Keratinocyte (primary cell): ENCODE results near the gene R3HCC1L. TPM values are rescaled to one million over a fixed set of nuclear protein-coding genes. Genes with fewer than 3 reads are reported as not detected.
A peak's percentile ranks its signal among the peaks of the same experiment; 100 is the strongest.

ENCODE experiments used
- DNase-seq: peaks from one replicate; pipeline ENCODE4 v3.0.0-alpha.2; 2011; ENCODE audit warnings: low read depth, missing footprints, low spot score
- FAIRE-seq: peaks from 2 replicates; lab custom pipeline; 2011; peaks lifted over from hg19 to GRCh38; lab: Jason Lieb, UNC
- H2AFZ ChIP-seq: 2 replicates; pipeline ENCODE4 v1.6.0; 2012; ENCODE audit warnings: low read length, control low read depth, inconsistent platforms; ENCODE audit not compliant: control insufficient read depth
- H3K27ac ChIP-seq: 2 replicates; pipeline ENCODE4 v1.5.1; 2011; ENCODE audit warnings: low read length; ENCODE audit not compliant: control insufficient read depth, insufficient read depth
- H3K27me3 ChIP-seq: 3 replicates; pipeline ENCODE4 v1.6.0; 2011; ENCODE audit warnings: low read length; ENCODE audit not compliant: control insufficient read depth, insufficient read depth; ENCODE audit errors: extremely low read depth
- H3K36me3 ChIP-seq, 2 experiments: 2 replicates in 1 of 2; 3 replicates in 1 of 2; pipeline ENCODE4 v1.5.1; 2011; ENCODE audit warnings: low read length in 2 of 2, mild to moderate bottlenecking in 1 of 2; ENCODE audit not compliant: control insufficient read depth in 2 of 2, insufficient read depth in 2 of 2; ENCODE audit errors: extremely low read depth in 1 of 2
- H3K4me1 ChIP-seq: 3 replicates; pipeline ENCODE4 v1.5.1; 2011; ENCODE audit warnings: low read length; ENCODE audit not compliant: control insufficient read depth, insufficient read depth; ENCODE audit errors: extremely low read depth
- H3K4me2 ChIP-seq: 3 replicates; pipeline ENCODE4 v1.6.0; 2011; ENCODE audit warnings: low read depth, low read length; ENCODE audit not compliant: control insufficient read depth, insufficient read depth; ENCODE audit errors: extremely low read depth
- H3K4me3 ChIP-seq, 3 experiments: fragments of 200-600 bp in 1 of 3; sonication (generic) in 1 of 3; 2 replicates in 2 of 3; 3 replicates in 1 of 3; pipeline ENCODE4 v1.5.1; 2011 to 2016; ENCODE audit warnings: low read length in 3 of 3, mild to moderate bottlenecking in 3 of 3, control low read depth in 2 of 3, inconsistent platforms in 1 of 3, low read depth in 1 of 3, mixed read lengths in 1 of 3, mixed run types in 1 of 3, moderate library complexity in 1 of 3; ENCODE audit not compliant: control insufficient read depth in 2 of 3, insufficient read depth in 2 of 3; ENCODE audit errors: extremely low read depth in 1 of 3
- H3K79me2 ChIP-seq: 2 replicates; pipeline ENCODE4 v1.6.0; 2012; ENCODE audit warnings: low read length; ENCODE audit not compliant: control insufficient read depth, insufficient read depth
- H3K9ac ChIP-seq: 3 replicates; pipeline ENCODE4 v1.6.0; 2011; ENCODE audit warnings: low read length; ENCODE audit not compliant: control insufficient read depth, insufficient read depth; ENCODE audit errors: extremely low read depth
- H3K9me1 ChIP-seq: 3 replicates; pipeline ENCODE4 v1.6.0; 2011; ENCODE audit warnings: low read length; ENCODE audit not compliant: control insufficient read depth, insufficient read depth; ENCODE audit errors: extremely low read depth
- H3K9me3 ChIP-seq: 2 replicates; pipeline ENCODE4 v1.5.1; 2012; ENCODE audit warnings: low read depth, low read length; ENCODE audit not compliant: control insufficient read depth
- H4K20me1 ChIP-seq: 3 replicates; pipeline ENCODE4 v1.6.0; 2011; ENCODE audit warnings: low read length; ENCODE audit not compliant: control insufficient read depth, insufficient read depth; ENCODE audit errors: extremely low read depth
- CTCF ChIP-seq, 3 experiments: IDR thresholded peaks in 1 of 3; conservative IDR thresholded peaks in 1 of 3; optimal IDR thresholded peaks in 1 of 3; 2 replicates in 2 of 3; 3 replicates in 1 of 3; pipeline versions ENCODE3 to v1.5.1; 2011; ENCODE audit warnings: low read length in 3 of 3, mild to moderate bottlenecking in 3 of 3, moderate library complexity in 2 of 3, control low read depth in 1 of 3, inconsistent platforms in 1 of 3; ENCODE audit not compliant: insufficient read depth in 2 of 3; ENCODE audit errors: extremely low read depth in 1 of 3
- EZH2 ChIP-seq: IDR thresholded peaks from one replicate; pipeline ENCODE4 v1.6.1; 2012; ENCODE audit warnings: inconsistent platforms, mild to moderate bottlenecking, low read length, moderate library complexity
- dilution Hi-C: fragments of 300-500 bp; cut with MboI; formaldehyde crosslinking; loops from one replicate; pipeline ENCODE4 v1.7.0; 2020; ENCODE audit warnings: low sequenced_read_pairs; ENCODE audit not compliant: extremely low pct_ligation_motif_present
- polyA plus RNA-seq, 5 experiments: library from polyadenylated mRNA; depleted of rRNA in 3 of 5; stranded (reverse) in 3 of 5; stranded (forward) in 1 of 5; unstranded in 1 of 5; fragments of >200 nt; gene quantifications; 1 replicate in 1 of 5; 2 replicates in 3 of 5; 3 replicates in 1 of 5; pipeline versions ENCODE4 v1.2.1 to v1.2.3, GENCODE V29; 2011 to 2012; ENCODE audit warnings: missing spikeins in 2 of 5, low read depth in 1 of 5, low replicate concordance in 1 of 5

The R3HCC1L gene
- polyA plus RNA-seq, 1 donor (not counting 4 experiments of a cell fraction or from before 2014, with no cell fraction given), result 11.7 TPM

GRCh38 chr10:98240524-98240923 is 106.1 kb downstream of the R3HCC1L start:
- TF ChIP-seq CTCF (optimal IDR thresholded peaks at IDR 0.05 in 1 of 3, IDR thresholded peaks at IDR 0.05 in 1 of 3, conservative IDR thresholded peaks at IDR 0.05 in 1 of 3; ENCODE audit: extremely low read depth in 1 of 3, insufficient read depth in 2 of 3, low read length in 3 of 3) (no peak), EZH2 (no peak)
- dilution Hi-C loops, result no loop called here
- no peak overlapping the region for H3K9ac ChIP-seq
- H3K9me1 ChIP-seq, result no peaks in the 10 kb centered on the region
- no peak overlapping the region for H3K27ac ChIP-seq
- no peaks in the 10 kb centered on the region for H3K79me2 ChIP-seq
- H3K27me3 ChIP-seq, result no peaks in the 10 kb centered on the region
- no peak overlapping the region for H3K4me3 ChIP-seq
- H2AFZ ChIP-seq, result no peak overlapping the region
- no peaks in the 10 kb centered on the region for H3K9me3 ChIP-seq
- no peaks in the 10 kb centered on the region for H4K20me1 ChIP-seq
- H3K4me2 ChIP-seq, result no peak overlapping the region
- H3K36me3 ChIP-seq, result peaks cover 7 to 20% of the 10 kb centered on the region in 2 experiments
- DNase-seq (no peak), FAIRE-seq (no peak)
- peaks cover 4% of the 10 kb centered on the region for H3K4me1 ChIP-seq

- dilution Hi-C loops, result no loop called here
- Histone ChIP-seq H3K9ac (no peak overlapping the region), H3K9me3 (no peaks in the 10 kb centered on the region), H3K4me2 (no peak overlapping the region), H3K36me3 (peaks cover 9 to 20% of the 10 kb centered on the region in 2 experiments), H2AFZ (no peak overlapping the region), H3K9me1 (no peaks in the 10 kb centered on the region), H3K4me3 (no peak overlapping the region), H3K27me3 (no peaks in the 10 kb centered on the region), H3K79me2 (no peaks in the 10 kb centered on the region), H3K4me1 (no peaks in the 10 kb centered on the region), H3K27ac (no peak overlapping the region), H4K20me1 (no peaks in the 10 kb centered on the region)
- peak in 2 of 3 experiments; percentile 14 to 33 for TF ChIP-seq CTCF (optimal IDR thresholded peaks at IDR 0.05 in 1 of 3, IDR thresholded peaks at IDR 0.05 in 1 of 3, conservative IDR thresholded peaks at IDR 0.05 in 1 of 3; ENCODE audit: extremely low read depth in 1 of 3, insufficient read depth in 2 of 3, low read length in 3 of 3)
- TF ChIP-seq EZH2, result no peak
- FAIRE-seq (peak; percentile 52), DNase-seq (no peak)
Observed at GRCh38 chr10:98242823-98243222, 108.4 kb downstream of the R3HCC1L start.
